ENCODE measurements around the gene IWS1. TPM values are rescaled to one million over a fixed set of nuclear protein-coding genes. Genes with fewer than 3 reads are reported as not detected.

IWS1 gene
- total RNA-seq, 4 donors from 2014 or later = 29.0 to 46.7 (median 31.0) TPM

GRCh38 chr2:127560931-127561280 lies 34.6 kb upstream of the IWS1 start:
- no peak for ATAC-seq (ENCODE audit: low FRiP score)
- DNase-seq (ENCODE audit: low spot score) = no peak
- TF ChIP-seq, protein P1, sequence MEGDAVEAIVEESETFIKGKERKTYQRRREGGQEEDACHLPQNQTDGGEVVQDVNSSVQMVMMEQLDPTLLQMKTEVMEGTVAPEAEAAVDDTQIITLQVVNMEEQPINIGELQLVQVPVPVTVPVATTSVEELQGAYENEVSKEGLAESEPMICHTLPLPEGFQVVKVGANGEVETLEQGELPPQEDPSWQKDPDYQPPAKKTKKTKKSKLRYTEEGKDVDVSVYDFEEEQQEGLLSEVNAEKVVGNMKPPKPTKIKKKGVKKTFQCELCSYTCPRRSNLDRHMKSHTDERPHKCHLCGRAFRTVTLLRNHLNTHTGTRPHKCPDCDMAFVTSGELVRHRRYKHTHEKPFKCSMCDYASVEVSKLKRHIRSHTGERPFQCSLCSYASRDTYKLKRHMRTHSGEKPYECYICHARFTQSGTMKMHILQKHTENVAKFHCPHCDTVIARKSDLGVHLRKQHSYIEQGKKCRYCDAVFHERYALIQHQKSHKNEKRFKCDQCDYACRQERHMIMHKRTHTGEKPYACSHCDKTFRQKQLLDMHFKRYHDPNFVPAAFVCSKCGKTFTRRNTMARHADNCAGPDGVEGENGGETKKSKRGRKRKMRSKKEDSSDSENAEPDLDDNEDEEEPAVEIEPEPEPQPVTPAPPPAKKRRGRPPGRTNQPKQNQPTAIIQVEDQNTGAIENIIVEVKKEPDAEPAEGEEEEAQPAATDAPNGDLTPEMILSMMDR (IDR thresholded peaks at IDR 0.05) = no peak

GRCh38 chr2:127560201-127560930 lies 34.1 kb upstream of the IWS1 start:
- TF ChIP-seq, protein P1 (IDR thresholded peaks at IDR 0.05) = no peak

DNA sequence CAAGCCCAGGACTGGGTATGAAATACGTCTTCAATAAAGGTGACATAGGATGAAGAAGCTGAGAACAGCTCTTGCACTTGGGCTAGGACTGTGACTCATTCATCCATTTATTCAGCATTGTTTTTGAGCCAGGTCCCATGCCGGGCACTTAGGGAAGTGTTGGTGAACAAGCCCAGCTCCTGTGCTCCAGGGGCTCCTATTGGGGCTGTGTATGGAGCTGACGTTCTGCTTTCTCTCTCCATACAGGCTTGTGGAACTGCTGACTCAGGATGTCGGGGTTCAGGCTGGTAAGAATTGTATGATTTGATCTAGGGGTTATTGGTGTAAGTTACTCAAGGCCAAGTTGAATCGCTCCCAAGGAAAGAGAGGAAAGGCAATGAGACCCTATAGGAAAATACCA lies 33.2 kb upstream of the IWS1 start:
- TF ChIP-seq, protein P1 (IDR thresholded peaks at IDR 0.05) = no peak
- ATAC-seq (ENCODE audit: low FRiP score) (no peak), DNase-seq (ENCODE audit: low spot score) (no peak)

More at GRCh38 chr2:127560201-127560930, 34.1 kb upstream of the IWS1 start:
- ATAC-seq (ENCODE audit: low FRiP score) = no peak
- DNase-seq (ENCODE audit: low spot score) = no peak

DNA sequence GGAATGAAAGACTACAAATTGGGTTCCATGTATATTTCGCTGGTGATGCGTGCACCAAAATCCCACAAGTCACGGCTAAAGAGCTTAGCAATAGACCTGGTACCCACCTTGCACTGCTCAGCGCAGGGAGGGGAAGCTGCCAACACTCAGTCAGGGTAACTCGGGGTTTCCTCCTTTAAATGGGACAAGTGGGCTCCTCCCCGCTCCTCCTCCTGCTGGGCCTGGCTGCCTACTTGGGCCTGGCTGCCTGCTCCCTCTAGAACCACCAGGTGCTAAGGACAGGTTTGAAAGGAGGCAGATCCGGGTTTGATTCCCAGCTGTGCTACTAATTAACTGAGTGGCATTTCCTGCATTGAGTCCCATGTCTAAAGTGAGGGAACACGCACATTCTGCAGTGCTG lies 32.6 kb upstream of the IWS1 start:
- no peak for ATAC-seq (ENCODE audit: low FRiP score)
- DNase-seq (ENCODE audit: low spot score) = no peak

GRCh38 chr2:127552846-127553245 lies 26.6 kb upstream of the IWS1 start:
- DNase-seq (ENCODE audit: low spot score) (no peak), ATAC-seq (ENCODE audit: low FRiP score) (no peak)
- TF ChIP-seq, protein P1 (IDR thresholded peaks at IDR 0.05) = no peak

More for the DNA sequence above, 32.6 kb upstream of the IWS1 start:
- TF ChIP-seq, protein P1 (IDR thresholded peaks at IDR 0.05) = no peak

DNA sequence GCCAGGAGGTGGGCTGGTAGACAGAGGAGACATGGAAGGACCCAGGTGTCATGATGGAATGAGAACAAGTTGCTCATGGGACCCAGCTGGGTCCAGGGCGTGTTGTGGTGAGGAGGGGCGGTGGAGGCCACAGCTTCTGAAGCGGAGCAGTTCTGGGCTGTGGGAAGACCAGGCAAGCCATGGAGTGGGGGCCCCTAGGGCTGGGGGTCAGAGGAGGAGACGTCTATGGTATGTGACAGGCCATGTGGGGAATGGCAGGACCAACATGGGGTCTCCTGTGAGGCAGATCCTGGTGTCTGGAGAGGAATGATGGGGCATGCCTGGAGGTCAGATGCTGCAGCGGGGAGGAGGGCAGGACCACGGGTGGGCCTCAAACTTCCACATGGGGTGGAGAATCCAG lies 26.0 kb upstream of the IWS1 start:
- TF ChIP-seq, protein P1 (IDR thresholded peaks at IDR 0.05) = no peak
- DNase-seq (ENCODE audit: low spot score) (no peak), ATAC-seq (ENCODE audit: low FRiP score) (no peak)

DNA sequence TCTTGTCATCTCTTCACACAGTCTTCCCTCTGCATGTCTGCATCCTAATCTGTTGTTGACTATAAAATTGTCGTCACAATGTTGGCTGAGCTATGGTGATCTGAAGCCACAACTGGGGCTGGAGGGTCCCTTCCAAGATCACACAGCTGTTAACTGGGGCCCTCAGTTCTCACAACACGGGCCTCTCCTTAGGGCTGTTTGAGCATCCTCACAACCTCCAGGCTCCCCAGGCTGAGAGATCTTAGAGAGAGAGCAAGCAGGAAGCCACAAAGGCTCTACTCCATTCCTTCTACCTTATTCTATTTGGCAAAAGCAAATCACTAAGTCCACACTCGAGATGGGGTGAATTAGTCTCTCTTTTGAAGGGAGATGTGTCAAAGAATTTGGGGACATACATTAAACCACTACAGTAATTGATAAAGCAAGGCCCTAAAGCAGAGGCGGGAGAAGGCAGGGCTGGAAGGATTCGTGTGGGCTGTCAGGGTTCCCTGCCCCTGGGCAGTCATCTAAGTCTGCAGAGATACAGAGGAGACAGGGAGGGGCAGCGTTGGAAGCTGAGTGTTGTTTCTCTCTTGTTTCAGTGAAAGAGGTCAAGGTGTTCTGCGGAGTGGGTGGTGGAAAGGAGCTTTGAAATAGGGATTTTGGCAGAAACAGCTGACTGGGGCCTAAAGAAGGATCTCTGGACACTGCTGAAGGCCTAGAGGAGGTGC lies 25.1 kb upstream of the IWS1 start:
- no peak for ATAC-seq (ENCODE audit: low FRiP score)
- TF ChIP-seq, protein P1 (IDR thresholded peaks at IDR 0.05) = no peak
- DNase-seq (ENCODE audit: low spot score) = no peak

Data from omental fat pad (tissue), 4 donors.